ENCODE results near the gene BRINP2.

DNA sequence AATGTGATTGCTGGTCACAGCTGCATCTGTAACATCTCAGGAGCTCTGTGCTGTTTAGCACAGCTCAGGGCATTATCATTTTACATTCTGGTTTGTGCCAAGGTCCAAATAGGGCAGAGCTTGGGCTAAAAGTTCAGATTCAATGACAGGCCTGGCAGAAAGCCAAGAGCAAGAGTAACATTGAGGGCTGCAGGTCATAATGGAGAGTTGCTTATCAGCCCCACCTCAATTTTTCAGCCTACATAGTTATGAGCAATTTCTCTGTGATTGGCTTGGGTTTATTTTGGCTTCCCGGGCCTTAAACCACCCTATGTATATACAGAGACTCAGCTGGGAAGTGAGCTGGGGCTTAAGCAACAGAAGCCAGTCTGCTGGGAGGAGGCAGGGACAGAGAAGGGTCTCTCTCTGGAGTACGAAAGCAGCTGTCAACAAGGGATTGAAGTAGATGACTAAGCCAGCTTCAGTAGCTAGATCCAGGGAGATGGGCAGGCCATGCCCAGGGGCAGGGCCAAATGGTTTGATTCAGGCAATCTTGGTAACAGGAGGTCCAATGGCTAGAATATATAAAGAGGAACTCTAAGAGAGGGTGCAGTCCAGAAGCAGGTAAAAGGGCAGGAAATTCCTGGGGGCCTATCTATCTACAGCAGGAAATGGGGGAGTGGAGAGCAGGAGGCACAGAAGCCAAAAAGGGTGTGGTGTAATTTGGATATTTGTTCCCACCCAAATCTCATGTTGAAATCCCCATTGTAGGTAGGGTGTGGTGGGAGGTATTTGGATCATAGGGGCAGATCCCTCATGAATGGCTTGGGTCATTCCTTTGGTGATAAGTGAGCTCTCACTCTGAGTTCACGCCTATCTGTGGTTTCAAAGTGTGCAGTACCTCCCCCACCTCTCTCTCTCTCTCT lies 49.0 kb downstream of the BRINP2 start:
- TF ChIP-seq CTCF (conservative IDR thresholded peaks at IDR 0.05 in 1 of 2, IDR thresholded peaks at IDR 0.05 in 1 of 2; ENCODE audit: extremely low read depth in 1 of 2, insufficient read depth in 1 of 2, low read depth in 1 of 2, low read length in 2 of 2) (no peak), EZH2 (IDR thresholded peaks at IDR 0.05; ENCODE audit: borderline replicate concordance, low read length) (no peak)

Measured in mammary epithelial cell (primary cell).